ENCODE data around the gene SLC25A12. TPM values are rescaled to one million over a fixed set of nuclear protein-coding genes. Genes with fewer than 3 reads are reported as not detected.

The SLC25A12 gene
- total RNA-seq, 4 donors from 2014 or later, result 37.3 to 61.4 (median 46.3) TPM

DNA sequence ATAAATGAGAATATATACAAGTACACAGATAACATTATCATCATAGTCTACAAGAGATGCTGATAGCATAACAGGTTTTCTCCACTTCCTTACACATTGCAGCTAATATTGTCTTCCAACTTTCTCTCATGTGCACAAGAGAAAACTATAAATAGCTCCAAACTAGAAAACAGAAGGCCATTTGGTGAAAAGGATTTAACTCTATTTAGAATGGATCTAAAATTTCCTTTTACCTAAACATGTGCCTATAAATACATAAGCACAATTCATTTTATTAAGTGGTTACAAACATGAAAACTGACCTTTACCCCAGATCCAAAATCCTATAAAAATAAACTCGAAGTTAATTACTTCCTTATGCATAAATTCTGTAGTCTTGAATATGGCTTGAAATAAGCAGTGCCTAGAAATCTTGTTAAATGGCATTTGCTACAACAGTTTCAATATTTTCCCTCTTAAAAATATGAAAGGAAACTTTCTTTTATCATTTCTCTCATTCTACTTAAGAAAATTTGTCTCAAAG lies 41.6 kb downstream of the SLC25A12 start:
- no peak overlapping the region for H3K27ac ChIP-seq
- no peak for TF ChIP-seq POLR2A (IDR thresholded peaks at IDR 0.05)
- H3K4me3 ChIP-seq (replicated peaks in 1 of 3), result no peak overlapping the region
- DNase-seq, result no peak
- peaks cover 0 to 1% of the 10 kb centered on the region in 2 donors for H3K4me1 ChIP-seq
- no peaks in the 10 kb centered on the region for H3K27me3 ChIP-seq
- H3K36me3 ChIP-seq, result no peaks in the 10 kb centered on the region
- no peaks in the 10 kb centered on the region for H3K9me3 ChIP-seq
- intact Hi-C loops (cut with DNase I), result no loop called here
- 0 to 41% methylated on average over 1 of the region's 1 CpG for WGBS, 2 donors

DNA sequence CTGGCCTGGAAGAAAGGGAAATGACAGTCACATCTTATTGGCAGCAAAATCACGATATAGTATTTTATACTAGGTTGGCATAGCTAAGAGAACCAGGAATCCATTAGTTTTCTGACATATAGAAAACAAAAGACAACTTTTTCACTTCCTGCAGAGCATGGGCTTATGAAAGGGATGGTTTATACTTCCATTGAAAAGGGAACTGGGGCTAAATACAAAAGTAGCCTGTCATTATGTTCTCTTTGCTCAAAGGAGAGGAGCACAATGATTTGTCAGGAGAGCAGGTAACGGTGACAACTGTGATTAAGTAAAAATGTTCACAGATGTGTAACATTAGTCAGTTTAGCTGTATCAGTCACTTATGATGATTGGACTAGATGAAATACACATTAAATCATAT lies 46.4 kb downstream of the SLC25A12 start:
- DNase-seq, result no peak
- H3K27ac ChIP-seq, result no peak overlapping the region
- intact Hi-C loops (cut with DNase I), result no loop called here
- no peaks in the 10 kb centered on the region for H3K4me1 ChIP-seq
- TF ChIP-seq POLR2A (IDR thresholded peaks at IDR 0.05), result no peak
- TF ChIP-seq, protein P1, sequence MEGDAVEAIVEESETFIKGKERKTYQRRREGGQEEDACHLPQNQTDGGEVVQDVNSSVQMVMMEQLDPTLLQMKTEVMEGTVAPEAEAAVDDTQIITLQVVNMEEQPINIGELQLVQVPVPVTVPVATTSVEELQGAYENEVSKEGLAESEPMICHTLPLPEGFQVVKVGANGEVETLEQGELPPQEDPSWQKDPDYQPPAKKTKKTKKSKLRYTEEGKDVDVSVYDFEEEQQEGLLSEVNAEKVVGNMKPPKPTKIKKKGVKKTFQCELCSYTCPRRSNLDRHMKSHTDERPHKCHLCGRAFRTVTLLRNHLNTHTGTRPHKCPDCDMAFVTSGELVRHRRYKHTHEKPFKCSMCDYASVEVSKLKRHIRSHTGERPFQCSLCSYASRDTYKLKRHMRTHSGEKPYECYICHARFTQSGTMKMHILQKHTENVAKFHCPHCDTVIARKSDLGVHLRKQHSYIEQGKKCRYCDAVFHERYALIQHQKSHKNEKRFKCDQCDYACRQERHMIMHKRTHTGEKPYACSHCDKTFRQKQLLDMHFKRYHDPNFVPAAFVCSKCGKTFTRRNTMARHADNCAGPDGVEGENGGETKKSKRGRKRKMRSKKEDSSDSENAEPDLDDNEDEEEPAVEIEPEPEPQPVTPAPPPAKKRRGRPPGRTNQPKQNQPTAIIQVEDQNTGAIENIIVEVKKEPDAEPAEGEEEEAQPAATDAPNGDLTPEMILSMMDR (IDR thresholded peaks at IDR 0.05), result no peak
- H3K36me3 ChIP-seq, result no peaks in the 10 kb centered on the region
- H3K4me3 ChIP-seq (replicated peaks in 1 of 3), result no peak overlapping the region
- no peaks in the 10 kb centered on the region for H3K9me3 ChIP-seq
- WGBS, 2 donors, result 90% methylated on average over 2 of the region's 2 CpGs
- no peaks in the 10 kb centered on the region for H3K27me3 ChIP-seq

DNA sequence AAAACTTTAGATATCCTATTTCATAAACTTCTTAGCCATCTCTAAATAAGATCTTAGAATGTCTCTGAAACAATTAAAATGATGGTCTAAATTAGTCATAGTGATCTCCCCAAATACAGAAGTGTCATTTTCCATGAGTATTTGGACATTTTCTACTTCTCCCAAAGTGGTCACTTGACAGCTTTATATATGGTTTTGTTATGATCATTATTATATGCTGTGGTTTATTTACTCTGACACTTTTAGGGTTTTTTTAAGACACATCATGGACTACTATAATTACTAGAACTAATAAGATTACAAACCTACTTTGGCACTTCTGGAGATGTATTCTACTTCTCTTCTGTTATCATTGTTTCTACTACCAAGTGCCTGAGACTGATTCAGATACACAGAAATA lies 47.1 kb downstream of the SLC25A12 start:
- Histone ChIP-seq H3K27me3 (no peaks in the 10 kb centered on the region), H3K4me1 (no peaks in the 10 kb centered on the region), H3K36me3 (no peaks in the 10 kb centered on the region), H3K9me3 (no peaks in the 10 kb centered on the region), H3K27ac (no peak overlapping the region), H3K4me3 (replicated peaks in 1 of 3) (no peak overlapping the region)
- no peak for DNase-seq
- TF ChIP-seq POLR2A (IDR thresholded peaks at IDR 0.05), result no peak
- TF ChIP-seq, protein P1 (IDR thresholded peaks at IDR 0.05), result no peak
- intact Hi-C loops (cut with DNase I), result no loop called here

DNA sequence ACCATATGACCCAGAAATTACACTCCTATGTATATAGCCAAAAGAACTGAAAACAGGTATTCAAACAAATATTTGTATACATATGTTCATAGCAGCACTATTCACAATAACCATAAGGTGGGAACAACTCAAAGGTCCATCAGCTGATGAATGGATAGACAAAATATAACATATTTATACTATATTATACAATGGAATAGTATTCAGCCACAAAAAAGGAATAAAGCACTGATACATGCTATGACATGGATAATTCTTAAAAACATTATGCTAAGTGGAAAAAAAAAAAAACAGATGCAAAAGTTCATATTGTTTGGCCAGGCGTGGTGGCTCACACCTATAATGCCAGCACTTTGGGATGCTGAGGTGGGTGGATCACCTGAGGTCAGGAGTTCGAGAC lies 52.0 kb downstream of the SLC25A12 start:
- no peaks in the 10 kb centered on the region for H3K27me3 ChIP-seq
- no peak for DNase-seq
- H3K9me3 ChIP-seq, result no peaks in the 10 kb centered on the region
- H3K27ac ChIP-seq, result no peak overlapping the region
- H3K36me3 ChIP-seq, result no peaks in the 10 kb centered on the region
- H3K4me1 ChIP-seq, result peaks cover 9 to 10% of the 10 kb centered on the region in 2 donors
- WGBS, 2 donors, result 92 to 100% methylated on average over 2 of the region's 2 CpGs
- intact Hi-C loops (cut with DNase I), result no loop called here
- no peak overlapping the region for H3K4me3 ChIP-seq (replicated peaks in 1 of 3)
- no peak for TF ChIP-seq POLR2A (IDR thresholded peaks at IDR 0.05)
- TF ChIP-seq, protein P1 (IDR thresholded peaks at IDR 0.05), result no peak

DNA sequence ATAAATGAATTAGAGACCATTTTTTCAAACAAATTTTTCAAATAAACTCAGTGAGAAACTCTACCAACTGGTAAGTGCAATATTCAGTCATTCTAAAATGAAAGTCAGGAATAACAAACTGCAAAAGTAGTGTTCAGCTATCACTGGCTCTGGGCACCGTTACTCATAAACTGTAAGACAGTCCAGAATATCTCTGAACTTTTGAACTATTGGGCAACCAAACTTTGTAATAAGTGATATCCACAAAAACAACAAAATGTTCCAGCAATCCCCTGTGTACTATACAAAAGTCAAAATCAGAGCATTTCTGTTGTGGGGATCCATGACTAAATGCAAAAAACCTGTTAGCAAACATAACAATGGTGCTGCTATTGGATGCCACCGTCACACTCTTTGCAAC lies 56.3 kb downstream of the SLC25A12 start:
- intact Hi-C loops (cut with DNase I), result no loop called here
- Histone ChIP-seq H3K27ac (peak overlapping the region in 1 of 3 donors; percentile 2), H3K4me3 (replicated peaks in 1 of 3) (no peak overlapping the region), H3K9me3 (no peaks in the 10 kb centered on the region), H3K27me3 (no peaks in the 10 kb centered on the region), H3K4me1 (peaks cover 11 to 19% of the 10 kb centered on the region in 2 donors), H3K36me3 (peaks cover 16 to 18% of the 10 kb centered on the region in 2 donors)
- no peak for DNase-seq
- WGBS, 2 donors, result 39 to 86% methylated on average over 2 of the region's 2 CpGs
- TF ChIP-seq POLR2A (IDR thresholded peaks at IDR 0.05), result no peak
- TF ChIP-seq, protein P1 (IDR thresholded peaks at IDR 0.05), result no peak
